Measurements from ENCODE around the gene KLHL30.

GRCh38 chr2:238093181-238094140 lies 45.0 kb upstream of the KLHL30 start:
- TF ChIP-seq CTCF (IDR thresholded peaks at IDR 0.05) (no peak), POLR2A (IDR thresholded peaks at IDR 0.05) (no peak)
